OCI-LY7 (cell line): ENCODE data around the gene FAM193B. TPM values are rescaled to one million over a fixed set of nuclear protein-coding genes. Genes with fewer than 3 reads are reported as not detected.

Source experiments
- BruUV-seq: library from RNA; stranded (reverse); fragments of 400-500 nt; replicated peaks from 2 replicates; lab custom pipeline; 2021; lab: Mats Ljungman, UMichigan
- CTCF ChIA-PET: fragments of 300-600 bp; sonication (Branson Sonifier 250); formaldehyde crosslinking; loops from one replicate; lab custom pipeline; 2022; ENCODE audit warnings: antibody characterized with exemption; ENCODE audit not compliant: unreplicated experiment; lab: Charles Lee
- POLR2A ChIA-PET: fragments of 300-600 bp; sonication (Branson Sonifier 250); formaldehyde crosslinking; loops from one replicate; lab custom pipeline; 2022; ENCODE audit warnings: antibody characterized with exemption; lab: Charles Lee
- DNase-seq: peaks from one replicate; pipeline ENCODE4 v3.0.0-alpha.2; 2015; ENCODE audit warnings: low spot score
- H2AFZ ChIP-seq: fragments of 200-600 bp; sonication (generic), shearing (Covaris generic); 2 replicates; pipeline ENCODE4 v1.6.1; 2014; ENCODE audit warnings: mild to moderate bottlenecking, antibody characterized with exemption, low read length, moderate library complexity
- H3K27ac ChIP-seq: fragments of 200-600 bp; sonication (generic); 2 replicates; pipeline ENCODE4 v1.5.1; 2014; ENCODE audit warnings: mixed run types, low read depth, mild to moderate bottlenecking, moderate library complexity, low read length, inconsistent platforms; ENCODE audit not compliant: poor library complexity, severe bottlenecking
- H3K36me3 ChIP-seq: fragments of 200-600 bp; sonication (generic); 2 replicates; pipeline ENCODE4 v1.6.1; 2014; ENCODE audit warnings: mild to moderate bottlenecking, antibody characterized with exemption, low read length, moderate library complexity, mixed read lengths; ENCODE audit not compliant: insufficient read depth
- H3K4me1 ChIP-seq: fragments of 200-600 bp; sonication (generic); 2 replicates; pipeline ENCODE4 v1.5.1; 2014; ENCODE audit warnings: mild to moderate bottlenecking, low read length; ENCODE audit not compliant: insufficient read depth, poor library complexity, severe bottlenecking
- H3K4me2 ChIP-seq: fragments of 200-600 bp; sonication (generic); 2 replicates; pipeline ENCODE4 v1.6.1; 2014; ENCODE audit warnings: mild to moderate bottlenecking, low read length
- H3K4me3 ChIP-seq: fragments of 200-600 bp; sonication (generic); 2 replicates; pipeline ENCODE4 v1.5.1; 2014; ENCODE audit warnings: mild to moderate bottlenecking, low read depth, low read length; ENCODE audit not compliant: poor library complexity, severe bottlenecking
- H3K79me2 ChIP-seq: fragments of 200-600 bp; sonication (generic); 2 replicates; pipeline ENCODE4 v1.6.1; 2016; ENCODE audit warnings: low read depth, mild to moderate bottlenecking, low read length, moderate library complexity, mixed read lengths; ENCODE audit not compliant: insufficient read depth
- H3K9me2 ChIP-seq: fragments of 200-600 bp; sonication (generic); 2 replicates; pipeline ENCODE4 v1.6.1; 2016; ENCODE audit warnings: mild to moderate bottlenecking, low read length, mixed read lengths; ENCODE audit not compliant: insufficient read depth
- H3K9me3 ChIP-seq: fragments of 200-600 bp; sonication (generic); 2 replicates; pipeline ENCODE4 v1.6.1; 2014; ENCODE audit warnings: mild to moderate bottlenecking, mixed run types, low read length, mixed read lengths
- H4K20me1 ChIP-seq: fragments of 200-600 bp; sonication (generic); 2 replicates; pipeline ENCODE4 v1.6.1; 2014; ENCODE audit warnings: mild to moderate bottlenecking, antibody characterized with exemption, low read length, moderate library complexity, mixed read lengths; ENCODE audit not compliant: insufficient read depth
- EZH2phosphoT487 ChIP-seq: fragments of 200-600 bp; sonication (generic); IDR thresholded peaks from 2 replicates; pipeline ENCODE4 v1.6.1; 2018; ENCODE audit warnings: low read depth, borderline replicate concordance, mild to moderate bottlenecking, mixed run types, antibody characterized with exemption, low read length, moderate library complexity, mixed read lengths
- intact Hi-C: fragments of 100-400 bp; cut with micrococcal nuclease; formaldehyde crosslinking; loops from one replicate; pipeline ENCODE4 v1.10.0; 2022; ENCODE audit not compliant: unreplicated experiment
- total RNA-seq, 2 experiments: library from RNA; depleted of rRNA in 1 of 2; stranded (reverse); fragments of >200 nt in 1 of 2; shearing (Covaris generic) in 1 of 2; gene quantifications; 2 replicates each; pipeline ENCODE4 v1.2.3, GENCODE V29; 2014 to 2022
- TF ChIP-seq, protein P1 (sequence below): fragments of 200-600 bp; sonication (generic); conservative IDR thresholded peaks from 2 replicates; pipeline ENCODE4 v1.5.1; 2014; ENCODE audit warnings: mild to moderate bottlenecking, antibody characterized with exemption, low read length, moderate library complexity, mixed read lengths

FAM193B gene
- total RNA-seq, 2 experiments from 2014 or later = 63.2 to 104 TPM

DNA sequence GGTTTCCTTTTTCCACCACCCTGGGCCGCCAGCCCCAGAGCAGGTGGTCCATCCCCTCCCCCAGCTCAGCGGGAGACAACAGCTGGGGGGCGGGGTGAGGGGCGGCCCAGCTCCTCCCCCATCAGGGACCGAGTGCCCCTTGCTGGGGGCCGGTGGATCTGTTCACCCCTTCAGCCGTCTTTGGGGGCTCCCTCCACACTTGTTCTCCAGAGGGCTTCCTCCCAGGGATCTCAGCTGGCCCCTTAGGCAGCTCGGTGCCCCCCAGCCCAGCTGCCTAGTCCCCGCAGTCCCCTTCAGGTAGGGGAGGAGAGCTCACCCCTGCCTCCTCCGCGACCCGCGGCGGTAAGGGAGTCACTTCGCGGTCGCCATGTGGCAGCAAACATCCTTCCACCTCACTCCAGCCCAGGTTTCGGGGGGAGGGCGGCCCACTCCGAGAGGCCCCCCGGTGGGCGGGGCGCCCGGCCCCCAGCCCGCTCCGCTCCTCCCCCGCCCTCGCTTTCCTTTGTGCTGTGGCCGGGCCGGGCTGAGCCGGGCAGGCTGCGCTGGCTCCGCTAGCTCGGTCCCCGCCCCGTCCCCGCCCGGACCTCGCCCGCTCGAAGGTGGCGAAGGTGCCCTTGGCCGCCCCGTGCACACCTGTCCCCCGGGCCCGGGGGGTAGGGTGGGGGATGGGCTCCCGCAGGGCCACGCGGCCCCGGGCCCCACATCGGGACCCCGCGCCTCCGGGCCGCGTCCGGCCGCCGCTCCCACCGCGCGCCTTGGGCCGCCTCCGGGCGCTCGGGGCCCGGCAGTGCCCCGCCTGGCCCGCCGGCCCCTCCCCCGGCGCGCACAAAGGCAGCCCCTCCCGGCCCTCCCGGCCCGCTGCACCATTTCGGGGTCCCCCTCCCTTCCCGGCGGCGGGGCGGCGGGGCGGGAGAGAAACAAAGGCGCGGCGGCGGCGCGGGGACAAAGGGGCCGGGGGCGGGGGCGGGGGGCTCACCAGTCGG, 81.6 kb downstream of the FAM193B start:
- H3K4me3 ChIP-seq = peak overlapping the region; percentile 65
- DNase-seq = peak; percentile 45
- intact Hi-C loops = no loop called here
- no peaks in the 10 kb centered on the region for H4K20me1 ChIP-seq
- H3K27ac ChIP-seq = peak overlapping the region; percentile 0
- no peak for TF ChIP-seq EZH2phosphoT487
- TF ChIP-seq, protein P1, sequence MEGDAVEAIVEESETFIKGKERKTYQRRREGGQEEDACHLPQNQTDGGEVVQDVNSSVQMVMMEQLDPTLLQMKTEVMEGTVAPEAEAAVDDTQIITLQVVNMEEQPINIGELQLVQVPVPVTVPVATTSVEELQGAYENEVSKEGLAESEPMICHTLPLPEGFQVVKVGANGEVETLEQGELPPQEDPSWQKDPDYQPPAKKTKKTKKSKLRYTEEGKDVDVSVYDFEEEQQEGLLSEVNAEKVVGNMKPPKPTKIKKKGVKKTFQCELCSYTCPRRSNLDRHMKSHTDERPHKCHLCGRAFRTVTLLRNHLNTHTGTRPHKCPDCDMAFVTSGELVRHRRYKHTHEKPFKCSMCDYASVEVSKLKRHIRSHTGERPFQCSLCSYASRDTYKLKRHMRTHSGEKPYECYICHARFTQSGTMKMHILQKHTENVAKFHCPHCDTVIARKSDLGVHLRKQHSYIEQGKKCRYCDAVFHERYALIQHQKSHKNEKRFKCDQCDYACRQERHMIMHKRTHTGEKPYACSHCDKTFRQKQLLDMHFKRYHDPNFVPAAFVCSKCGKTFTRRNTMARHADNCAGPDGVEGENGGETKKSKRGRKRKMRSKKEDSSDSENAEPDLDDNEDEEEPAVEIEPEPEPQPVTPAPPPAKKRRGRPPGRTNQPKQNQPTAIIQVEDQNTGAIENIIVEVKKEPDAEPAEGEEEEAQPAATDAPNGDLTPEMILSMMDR = no peak
- H3K36me3 ChIP-seq = no peaks in the 10 kb centered on the region
- CTCF ChIA-PET = interaction anchor here (0.5 to 1.1 kb wide), 4 partner anchors 22 to 140 kb away, joined by 3 to 4 read pairs (median 3); no protein-coding TSS in a partner anchor
- BruUV-seq = no TSS peak
- H3K4me1 ChIP-seq = peaks cover 10% of the 10 kb centered on the region
- no peak overlapping the region for H2AFZ ChIP-seq
- H3K9me2 ChIP-seq = no peaks in the 10 kb centered on the region
- POLR2A ChIA-PET = interaction anchor here (0.6 to 0.8 kb wide), 2 partner anchors 29 to 47 kb away, joined by 3 read pairs; partner anchors contain the start of gene GRK6
- no peaks in the 10 kb centered on the region for H3K79me2 ChIP-seq
- H3K9me3 ChIP-seq = no peaks in the 10 kb centered on the region
- H3K4me2 ChIP-seq = peak overlapping the region; percentile 67

DNA sequence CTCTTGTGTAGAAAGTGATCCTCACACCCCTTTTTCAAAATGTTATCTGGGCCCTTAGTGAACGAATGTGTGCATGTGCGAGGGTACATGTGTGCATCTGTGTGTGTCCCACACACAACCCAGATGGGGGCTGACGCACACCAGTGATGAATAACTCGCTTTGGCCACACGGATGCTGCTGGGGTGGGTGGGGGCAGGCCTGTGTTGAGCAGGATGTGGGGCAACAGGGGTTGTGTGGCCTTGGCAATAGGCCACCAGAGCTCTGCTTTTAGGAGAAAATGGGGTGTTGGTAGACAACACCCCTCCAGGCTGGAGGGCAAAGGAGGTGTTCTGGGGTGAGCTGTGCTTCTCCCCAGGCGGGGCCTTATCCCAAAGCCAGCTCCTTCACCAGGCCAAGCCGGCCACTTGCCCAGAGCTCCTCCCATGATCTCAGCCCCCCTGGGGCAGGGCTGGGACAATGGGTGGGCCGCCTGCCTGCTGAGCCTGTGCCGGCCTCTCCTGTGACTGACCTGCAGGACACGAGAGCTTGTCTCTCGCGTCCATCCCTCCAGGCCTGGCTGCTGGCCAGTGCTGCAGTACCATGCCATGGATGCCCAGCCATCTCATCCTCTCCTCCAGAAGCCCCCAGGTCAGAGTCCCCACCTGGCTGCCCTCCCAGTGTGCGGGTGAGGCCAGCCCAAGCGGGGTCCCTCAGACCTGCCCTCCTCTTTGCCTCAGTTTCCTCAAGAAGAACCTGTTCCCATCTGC, 82.6 kb downstream of the FAM193B start:
- ChIA-PET POLR2A (interaction anchor here (0.6 kb wide), 2 partner anchors 46 to 348 kb away, joined by 3 read pairs; partner anchors contain the start of gene GRK6), CTCF (interaction anchor here (0.7 to 1.1 kb wide), 2 partner anchors 123 to 139 kb away, joined by 3 read pairs; no protein-coding TSS in a partner anchor)
- Histone ChIP-seq H3K4me1 (peaks cover 10% of the 10 kb centered on the region), H4K20me1 (no peaks in the 10 kb centered on the region), H3K4me3 (peak overlapping the region; percentile 65), H3K36me3 (no peaks in the 10 kb centered on the region), H2AFZ (no peak overlapping the region), H3K4me2 (peak overlapping the region; percentile 67), H3K9me2 (no peaks in the 10 kb centered on the region), H3K9me3 (no peaks in the 10 kb centered on the region), H3K79me2 (no peaks in the 10 kb centered on the region), H3K27ac (no peak overlapping the region)
- no peak for DNase-seq
- no TSS peak for BruUV-seq
- intact Hi-C loops = no loop called here
- TF ChIP-seq, protein P1 = no peak
- no peak for TF ChIP-seq EZH2phosphoT487
